Measurements from ENCODE around the gene ARSA.

ARSA gene

DNA sequence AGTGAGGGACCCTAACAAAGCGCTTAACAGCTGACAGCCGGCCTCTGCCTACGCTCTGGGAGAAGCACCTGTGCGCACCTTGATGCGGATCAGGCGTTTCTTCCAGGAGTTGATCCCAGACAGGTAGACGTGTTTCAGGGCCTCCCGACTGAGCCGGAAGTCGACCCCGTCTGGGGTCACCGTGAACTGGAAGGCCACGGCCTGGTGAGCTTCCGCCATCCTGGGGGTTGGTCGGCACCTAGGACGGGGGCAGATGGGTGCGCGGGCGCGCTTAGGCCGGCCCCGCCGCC lies 50.3 kb downstream of the ARSA start:
- TF ChIP-seq FOXP2 (optimal IDR thresholded peaks at IDR 0.05; ENCODE audit: control extremely low read depth, extremely low read length, insufficient read depth), result no peak
- TF ChIP-seq EZH2 (IDR thresholded peaks at IDR 0.05), result no peak
- no peak for TF ChIP-seq POLR2AphosphoS5 (IDR thresholded peaks at IDR 0.05; ENCODE audit: borderline replicate concordance, low read depth, low read length)
- Histone ChIP-seq H3K27ac (no peak overlapping the region), H3K9ac (ENCODE audit: insufficient read length) (no peak overlapping the region), H3K9me3 (ENCODE audit: low read depth, low read length) (no peaks in the 10 kb centered on the region), H3K4me3 (no peak overlapping the region), H3K36me3 (ENCODE audit: insufficient read depth, low read length) (no peaks in the 10 kb centered on the region)
- DNase-seq (ENCODE audit: low read depth, low spot score), result no peak

DNA sequence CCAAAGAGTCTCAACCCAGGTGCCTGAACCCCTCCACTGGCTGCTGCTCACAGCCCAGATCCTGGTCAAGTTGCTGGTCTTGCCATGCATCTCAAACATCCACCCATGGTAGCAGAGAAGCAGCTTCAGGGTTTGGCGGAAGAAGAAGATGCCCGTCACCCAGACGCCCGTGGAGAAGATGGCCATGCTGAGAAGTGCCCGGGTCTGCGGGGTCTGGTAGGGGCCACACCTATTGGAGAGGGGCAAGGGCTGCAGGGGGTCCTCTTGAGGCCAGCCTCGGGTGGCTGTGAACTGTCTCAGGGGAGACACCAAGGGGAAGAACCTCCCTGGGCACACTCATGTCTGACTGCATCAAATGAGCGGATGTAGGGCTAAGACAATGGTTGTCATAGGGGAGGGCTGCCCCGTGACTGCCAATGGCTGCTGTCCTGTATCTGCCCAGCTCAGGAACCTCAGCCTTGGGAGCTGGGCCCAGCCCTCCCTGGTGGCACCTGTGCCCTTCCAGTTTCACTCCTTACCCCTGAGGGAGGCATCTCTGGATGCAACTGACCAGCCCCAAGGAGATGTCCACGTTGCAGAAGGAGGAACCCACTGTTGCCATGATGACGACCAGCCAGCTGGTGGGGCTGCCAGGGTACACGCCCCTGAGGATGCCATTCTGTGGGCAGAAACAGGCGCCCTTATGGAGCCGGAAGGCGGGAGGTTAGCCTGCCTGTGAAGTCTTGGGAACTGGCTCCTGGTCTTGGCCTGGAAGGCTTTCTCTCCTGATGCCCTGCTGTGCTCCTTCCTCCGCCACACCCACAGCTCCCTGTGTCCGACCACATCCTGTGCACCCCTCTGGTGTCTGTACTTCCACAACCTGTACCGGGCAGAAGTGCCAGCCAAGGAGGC lies 50.9 kb downstream of the ARSA start:
- H3K27ac ChIP-seq, result no peak overlapping the region
- H3K9me3 ChIP-seq (ENCODE audit: low read depth, low read length), result no peaks in the 10 kb centered on the region
- no peak overlapping the region for H3K4me3 ChIP-seq
- H3K9ac ChIP-seq (ENCODE audit: insufficient read length), result no peak overlapping the region
- no peak for TF ChIP-seq POLR2AphosphoS5 (IDR thresholded peaks at IDR 0.05; ENCODE audit: borderline replicate concordance, low read depth, low read length)
- TF ChIP-seq EZH2 (IDR thresholded peaks at IDR 0.05), result no peak
- no peak for TF ChIP-seq FOXP2 (optimal IDR thresholded peaks at IDR 0.05; ENCODE audit: control extremely low read depth, extremely low read length, insufficient read depth)
- DNase-seq (ENCODE audit: low read depth, low spot score), result no peak
- no peaks in the 10 kb centered on the region for H3K36me3 ChIP-seq (ENCODE audit: insufficient read depth, low read length)

GRCh38 chr22:50576070-50576469 lies 51.9 kb downstream of the ARSA start:
- Histone ChIP-seq H3K9ac (ENCODE audit: insufficient read length) (no peak overlapping the region), H3K4me3 (no peak overlapping the region), H3K36me3 (ENCODE audit: insufficient read depth, low read length) (no peaks in the 10 kb centered on the region; the same call in 1 of the 2 replicates), H3K27ac (no peak overlapping the region), H3K9me3 (ENCODE audit: low read depth, low read length) (no peaks in the 10 kb centered on the region)
- TF ChIP-seq EZH2 (IDR thresholded peaks at IDR 0.05) (no peak), FOXP2 (optimal IDR thresholded peaks at IDR 0.05; ENCODE audit: control extremely low read depth, extremely low read length, insufficient read depth) (no peak), POLR2AphosphoS5 (IDR thresholded peaks at IDR 0.05; ENCODE audit: borderline replicate concordance, low read depth, low read length) (no peak)
- no peak for DNase-seq (ENCODE audit: low read depth, low spot score)

- no peaks in the 10 kb centered on the region for H3K9me3 ChIP-seq (ENCODE audit: low read depth, low read length)
- H3K27ac ChIP-seq, result no peak overlapping the region
- DNase-seq (ENCODE audit: low read depth, low spot score), result no peak
- H3K36me3 ChIP-seq (ENCODE audit: insufficient read depth, low read length), result no peaks in the 10 kb centered on the region; the same call in 1 of the 2 replicates
- TF ChIP-seq EZH2 (IDR thresholded peaks at IDR 0.05) (no peak), FOXP2 (optimal IDR thresholded peaks at IDR 0.05; ENCODE audit: control extremely low read depth, extremely low read length, insufficient read depth) (no peak), POLR2AphosphoS5 (IDR thresholded peaks at IDR 0.05; ENCODE audit: borderline replicate concordance, low read depth, low read length) (no peak)
- no peak overlapping the region for H3K4me3 ChIP-seq
- H3K9ac ChIP-seq (ENCODE audit: insufficient read length), result no peak overlapping the region
Measured at GRCh38 chr22:50575426-50575941, 52.5 kb downstream of the ARSA start.

Data from SK-N-MC (cell line).